Pancreas (tissue), 10 donors: ENCODE measurements around the gene MRPS9. TPM values are rescaled to one million over a fixed set of nuclear protein-coding genes. Genes with fewer than 3 reads are reported as not detected.

ENCODE experiments used
- ATAC-seq, 4 donors: fragments of 200-7000 bp; cut with Tn5 transposase; one replicate each; pipeline versions ENCODE4 v1.8.0 to v1.9.1; 2020; ENCODE audit warnings: mild to moderate bottlenecking in 4 of 4, moderate library complexity in 4 of 4
- DNase-seq, 6 donors: peaks; one replicate each; pipeline ENCODE4 v3.0.0-alpha.2; 2020
- FAIRE-seq: peaks from 2 replicates; lab custom pipeline; 2012; peaks lifted over from hg19 to GRCh38; lab: Jason Lieb, UNC
- H3K27ac ChIP-seq, 4 donors: fragments of 200-600 bp; sonication (generic); 1 replicate in 3 of 4; 2 replicates in 1 of 4; pipeline versions ENCODE4 v1.5.0 to v1.8.0; 2020
- H3K27me3 ChIP-seq, 4 donors: fragments of 200-600 bp; one replicate each; pipeline ENCODE4 v1.8.0; 2021
- H3K36me3 ChIP-seq, 3 donors: fragments of 200-600 bp; sonication (generic) in 1 of 3; one replicate each; pipeline versions ENCODE4 v1.5.0 to v1.8.0; 2020 to 2021
- H3K4me1 ChIP-seq, 3 donors: fragments of 200-600 bp; one replicate each; pipeline ENCODE4 v1.8.0; 2021
- H3K4me3 ChIP-seq, 4 donors: fragments of 200-600 bp; sonication (generic) in 2 of 4; one replicate each; pipeline versions ENCODE4 v1.5.0 to v1.8.0; 2020 to 2021
- H3K9me3 ChIP-seq, 4 donors: fragments of 200-600 bp; one replicate each; pipeline ENCODE4 v1.8.0; 2021
- CTCF ChIP-seq, 4 donors: fragments of 200-600 bp; sonication (generic) in 3 of 4; IDR thresholded peaks; one replicate each; pipeline versions ENCODE4 v1.5.0 to v1.8.0; 2021; ENCODE audit warnings: antibody characterized with exemption in 4 of 4
- WGBS, 2 donors: extraction: QIAGEN DNeasy Blood & Tissue Kit; methylation state at CpG; one replicate each; pipeline ENCODE4 v1.1.7; 2013; 5-methylcytosine and 5-hydroxymethylcytosine counted together
- intact Hi-C, 3 donors: fragments of 100-400 bp; cut with DNase I; formaldehyde crosslinking; loops; one replicate each; pipeline versions ENCODE4 v1.11.1 to v1.14.2; 2022
- polyA plus RNA-seq, 2 donors: library from polyadenylated mRNA; stranded (reverse); fragments of 200-250 nt; gene quantifications; one replicate each; pipeline ENCODE4 v1.2.3, GENCODE V29; 2013
- total RNA-seq, 6 donors: library from RNA; stranded (reverse); fragmentation: NEBNext Ultra II Directional in 4 of 6; extraction: Animal tissue kit (Norgen Biotek cat#: 25700) in 4 of 6; gene quantifications; one replicate each; pipeline versions ENCODE4 v1.2.1 to v1.2.4, GENCODE V29; 2021 to 2023
- donor health status: healthy with polysubstance abuse.
- donor health status: DM: no; HTN: no; CAD: no; lungs with moderate emphysema.
- donor health status: DM: no; HTN: no; CAD: no.
- donor health status: control.
- donor health status: control.
- donor health status: Bipolar disorder and iron deficiency.
- donor health status: DM: yes; HTN: yes; CAD: no.
- donor health status: DM: no; HTN: no; CAD: no.
- donor health status: DM: no; HTN: no; CAD: no.
- donor health status: DM: yes; HTN: yes; CAD: no.

MRPS9 gene
- total and polyA plus RNA-seq, 8 donors: 8.8 to 23.6 (median 11.2) TPM

- Histone ChIP-seq H3K9me3 (no peaks in the 10 kb centered on the region), H3K27me3 (no peaks in the 10 kb centered on the region), H3K4me1 (no peaks in the 10 kb centered on the region), H3K4me3 (no peak overlapping the region), H3K36me3 (no peaks in the 10 kb centered on the region), H3K27ac (no peak overlapping the region)
- DNase-seq (no peak), ATAC-seq (no peak), FAIRE-seq (no peak)
- intact Hi-C loops: loop anchor here in 1 of 3 donors (5.0 kb wide), 1 partner anchor 113 kb away; no protein-coding TSS in a partner anchor
- 62 to 67% methylated on average over 23 of the region's 23 CpGs for WGBS, 2 donors
- TF ChIP-seq CTCF (IDR thresholded peaks at IDR 0.05): no peak
Observed at GRCh38 chr2:105118960-105119359, 81.1 kb downstream of the MRPS9 start.

- ATAC-seq (no peak), FAIRE-seq (no peak), DNase-seq (no peak)
- intact Hi-C loops: no loop called here
- no peaks in the 10 kb centered on the region for H3K9me3 ChIP-seq
- H3K27ac ChIP-seq: no peak overlapping the region
- no peaks in the 10 kb centered on the region for H3K4me1 ChIP-seq
- 71 to 73% methylated on average over 8 of the region's 8 CpGs for WGBS, 2 donors
- H3K4me3 ChIP-seq: no peak overlapping the region
- no peak for TF ChIP-seq CTCF (IDR thresholded peaks at IDR 0.05)
- no peaks in the 10 kb centered on the region for H3K36me3 ChIP-seq
- no peaks in the 10 kb centered on the region for H3K27me3 ChIP-seq
Observed at GRCh38 chr2:105121434-105121833, 83.6 kb downstream of the MRPS9 start.

- no peaks in the 10 kb centered on the region for H3K36me3 ChIP-seq
- no peak for ATAC-seq
- no peak overlapping the region for H3K4me3 ChIP-seq
- no peak for FAIRE-seq
- no peaks in the 10 kb centered on the region for H3K4me1 ChIP-seq
- H3K9me3 ChIP-seq: no peaks in the 10 kb centered on the region
- H3K27ac ChIP-seq: no peak overlapping the region
- intact Hi-C loops: no loop called here
- WGBS, 2 donors: 35 to 40% methylated on average over 4 of the region's 4 CpGs
- no peak for DNase-seq
- TF ChIP-seq CTCF (IDR thresholded peaks at IDR 0.05): no peak
- no peaks in the 10 kb centered on the region for H3K27me3 ChIP-seq
Observed at GRCh38 chr2:105125428-105125827, 87.6 kb downstream of the MRPS9 start.

- H3K27ac ChIP-seq: no peak overlapping the region
- WGBS, 2 donors: 60 to 61% methylated on average over 3 of the region's 3 CpGs
- no peak for FAIRE-seq
- no peaks in the 10 kb centered on the region for H3K36me3 ChIP-seq
- H3K27me3 ChIP-seq: no peaks in the 10 kb centered on the region
- no peak for ATAC-seq
- intact Hi-C loops: no loop called here
- no peak overlapping the region for H3K4me3 ChIP-seq
- no peaks in the 10 kb centered on the region for H3K4me1 ChIP-seq
- TF ChIP-seq CTCF (IDR thresholded peaks at IDR 0.05): no peak
- no peaks in the 10 kb centered on the region for H3K9me3 ChIP-seq
- no peak for DNase-seq
Observed at GRCh38 chr2:105125920-105126319, 88.1 kb downstream of the MRPS9 start.

- intact Hi-C loops: no loop called here
- 77 to 83% methylated on average over 5 of the region's 5 CpGs for WGBS, 2 donors
- DNase-seq: no peak
- H3K27ac ChIP-seq: no peak overlapping the region
- FAIRE-seq: no peak
- H3K4me3 ChIP-seq: no peak overlapping the region
- TF ChIP-seq CTCF (IDR thresholded peaks at IDR 0.05): no peak
- ATAC-seq: no peak
- no peaks in the 10 kb centered on the region for H3K27me3 ChIP-seq
- no peaks in the 10 kb centered on the region for H3K4me1 ChIP-seq
- H3K36me3 ChIP-seq: no peaks in the 10 kb centered on the region
- H3K9me3 ChIP-seq: no peaks in the 10 kb centered on the region
Observed at GRCh38 chr2:105126336-105126735, 88.5 kb downstream of the MRPS9 start.
